ENCODE measurements around the gene NIPAL1. TPM values are rescaled to one million over a fixed set of nuclear protein-coding genes. Genes with fewer than 3 reads are reported as not detected.

Gene NIPAL1
- total and polyA plus RNA-seq, 11 donors, result 0.05 to 0.92 (median 0.31) TPM; not detected in 2

DNA sequence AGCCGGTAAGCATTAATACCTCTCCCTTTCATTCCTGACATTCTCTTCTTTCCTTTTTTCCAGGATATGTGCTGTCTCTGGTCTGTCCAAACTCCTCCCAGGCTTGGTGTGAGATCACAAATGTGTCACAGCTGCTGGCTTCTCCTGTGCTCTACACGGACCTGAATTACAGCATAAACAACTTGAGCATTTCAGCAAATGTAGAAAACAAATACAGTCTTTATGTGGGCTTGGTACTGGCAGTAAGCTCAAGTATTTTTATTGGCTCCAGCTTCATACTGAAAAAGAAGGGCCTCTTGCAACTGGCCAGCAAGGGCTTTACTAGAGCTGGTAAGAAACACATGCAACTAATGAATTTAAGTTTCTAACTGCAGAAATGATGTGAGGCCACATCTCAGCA is 8.4 kb downstream of the NIPAL1 start:
- intact Hi-C loops (cut with DNase I), result no loop called here

DNA sequence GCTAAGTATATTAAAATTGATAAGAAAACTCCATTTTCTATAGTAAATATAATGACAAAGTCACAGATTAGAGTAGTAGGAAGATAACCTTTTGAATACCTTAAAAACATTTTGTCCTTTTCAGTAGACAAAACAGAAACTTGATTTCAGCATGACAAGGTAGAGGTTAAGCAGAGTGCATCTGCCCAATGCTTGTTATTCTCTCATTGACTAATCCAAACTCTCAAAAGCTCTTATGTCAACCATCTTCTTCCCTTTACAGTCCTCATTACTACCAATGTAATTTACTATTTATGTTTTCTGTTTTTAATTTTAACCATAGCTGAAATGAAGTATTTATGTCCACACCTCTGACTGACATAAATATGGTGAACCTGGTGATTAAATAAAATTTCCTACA is 11.1 kb downstream of the NIPAL1 start:
- no peaks in the 10 kb centered on the region for H3K36me3 ChIP-seq
- H3K9me3 ChIP-seq, result no peaks in the 10 kb centered on the region
- no peak overlapping the region for H3K27ac ChIP-seq
- ATAC-seq (no peak), DNase-seq (no peak)
- no peak for TF ChIP-seq POLR2A (IDR thresholded peaks at IDR 0.05)
- TF ChIP-seq, protein P1, sequence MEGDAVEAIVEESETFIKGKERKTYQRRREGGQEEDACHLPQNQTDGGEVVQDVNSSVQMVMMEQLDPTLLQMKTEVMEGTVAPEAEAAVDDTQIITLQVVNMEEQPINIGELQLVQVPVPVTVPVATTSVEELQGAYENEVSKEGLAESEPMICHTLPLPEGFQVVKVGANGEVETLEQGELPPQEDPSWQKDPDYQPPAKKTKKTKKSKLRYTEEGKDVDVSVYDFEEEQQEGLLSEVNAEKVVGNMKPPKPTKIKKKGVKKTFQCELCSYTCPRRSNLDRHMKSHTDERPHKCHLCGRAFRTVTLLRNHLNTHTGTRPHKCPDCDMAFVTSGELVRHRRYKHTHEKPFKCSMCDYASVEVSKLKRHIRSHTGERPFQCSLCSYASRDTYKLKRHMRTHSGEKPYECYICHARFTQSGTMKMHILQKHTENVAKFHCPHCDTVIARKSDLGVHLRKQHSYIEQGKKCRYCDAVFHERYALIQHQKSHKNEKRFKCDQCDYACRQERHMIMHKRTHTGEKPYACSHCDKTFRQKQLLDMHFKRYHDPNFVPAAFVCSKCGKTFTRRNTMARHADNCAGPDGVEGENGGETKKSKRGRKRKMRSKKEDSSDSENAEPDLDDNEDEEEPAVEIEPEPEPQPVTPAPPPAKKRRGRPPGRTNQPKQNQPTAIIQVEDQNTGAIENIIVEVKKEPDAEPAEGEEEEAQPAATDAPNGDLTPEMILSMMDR (IDR thresholded peaks at IDR 0.05), result no peak
- H3K4me3 ChIP-seq, result no peak overlapping the region
- peaks cover 0 to 9% (median 0%) of the 10 kb centered on the region in 12 donors for H3K4me1 ChIP-seq
- intact Hi-C loops (cut with DNase I), result no loop called here
- H3K27me3 ChIP-seq, result no peaks in the 10 kb centered on the region

More for the DNA sequence above, 8.4 kb downstream of the NIPAL1 start:
- H3K4me3 ChIP-seq, result no peak overlapping the region
- TF ChIP-seq, protein P1 (IDR thresholded peaks at IDR 0.05), result no peak
- TF ChIP-seq POLR2A (IDR thresholded peaks at IDR 0.05), result no peak
- H3K4me1 ChIP-seq, result peaks cover 0 to 4% (median 0%) of the 10 kb centered on the region in 12 donors
- no peak for DNase-seq
- no peak for ATAC-seq
- H3K27ac ChIP-seq, result no peak overlapping the region
- no peaks in the 10 kb centered on the region for H3K9me3 ChIP-seq
- WGBS, 4 donors, result 13 to 30% (median 28%) methylated on average over 2 of the region's 2 CpGs
- no peaks in the 10 kb centered on the region for H3K36me3 ChIP-seq
- no peaks in the 10 kb centered on the region for H3K27me3 ChIP-seq

DNA sequence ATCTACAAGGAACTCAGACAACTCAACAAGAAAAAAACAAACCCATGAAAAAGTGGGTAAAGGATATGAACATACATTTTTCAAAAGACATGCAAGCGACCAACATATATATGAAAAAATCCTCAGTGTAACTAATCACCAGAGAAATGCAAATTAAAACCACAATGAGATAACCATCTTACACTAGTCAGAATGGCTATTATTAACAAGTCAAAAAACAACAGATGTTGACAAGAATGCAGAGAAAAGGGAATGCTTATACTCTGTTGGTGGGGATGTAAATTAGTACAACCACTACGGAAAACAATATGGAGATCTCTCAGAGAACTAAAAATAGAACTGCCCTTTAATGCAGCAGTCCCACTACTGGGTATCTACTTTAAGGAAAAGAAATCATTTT is 12.1 kb downstream of the NIPAL1 start:
- H3K4me3 ChIP-seq, result no peak overlapping the region
- no peak for DNase-seq
- WGBS, 4 donors, result 10 to 50% (median 39%) methylated on average over 2 of the region's 2 CpGs
- intact Hi-C loops (cut with DNase I), result no loop called here
- no peak for TF ChIP-seq POLR2A (IDR thresholded peaks at IDR 0.05)
- H3K9me3 ChIP-seq, result no peaks in the 10 kb centered on the region
- no peaks in the 10 kb centered on the region for H3K27me3 ChIP-seq
- no peaks in the 10 kb centered on the region for H3K36me3 ChIP-seq
- H3K27ac ChIP-seq, result no peak overlapping the region
- ATAC-seq, result no peak
- peaks cover 0 to 9% (median 0%) of the 10 kb centered on the region in 12 donors for H3K4me1 ChIP-seq

DNA sequence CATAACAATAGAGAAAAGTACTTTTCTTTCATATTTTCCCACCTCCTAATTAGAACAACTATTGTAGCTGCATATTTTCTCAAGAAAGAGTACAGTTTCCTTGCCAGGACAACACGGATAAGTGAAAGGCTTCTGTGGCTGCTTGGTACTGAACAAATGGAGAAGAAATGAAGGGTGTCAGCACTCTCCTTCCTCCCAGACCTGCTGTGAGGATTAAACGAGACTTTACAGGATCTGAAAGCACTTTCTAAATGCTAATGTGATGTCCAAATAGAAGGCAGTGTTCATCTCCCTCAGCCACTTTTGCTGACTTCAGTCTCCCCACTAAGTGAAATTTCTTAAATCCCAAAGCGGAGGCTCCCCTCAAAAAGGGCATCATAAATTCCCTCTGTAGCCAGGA is 13.9 kb downstream of the NIPAL1 start:
- Histone ChIP-seq H3K27ac (no peak overlapping the region), H3K27me3 (no peaks in the 10 kb centered on the region), H3K4me1 (peaks cover 0 to 6% (median 0%) of the 10 kb centered on the region in 12 donors), H3K9me3 (no peaks in the 10 kb centered on the region), H3K4me3 (no peak overlapping the region), H3K36me3 (no peaks in the 10 kb centered on the region)
- DNase-seq (no peak), ATAC-seq (no peak)
- intact Hi-C loops (cut with DNase I), result no loop called here
- 66 to 68% (median 68%) methylated on average over 3 of the region's 3 CpGs for WGBS, 4 donors
- no peak for TF ChIP-seq POLR2A (IDR thresholded peaks at IDR 0.05)
- TF ChIP-seq, protein P1 (IDR thresholded peaks at IDR 0.05), result no peak
